ENCODE measurements around the gene TMPRSS12. TPM values are rescaled to one million over a fixed set of nuclear protein-coding genes. Genes with fewer than 3 reads are reported as not detected.
"Not testable (repeated sequence)": the region's sequence is repeated elsewhere in the genome, so short reads cannot be mapped to it uniquely, and the experiment has no call there.

Gene TMPRSS12
- total RNA-seq, 1 donor = not detected

GRCh38 chr12:50888666-50889065 is 45.9 kb downstream of the TMPRSS12 start:
- Histone ChIP-seq H3K36me3 (ENCODE audit: insufficient read depth, low read length) (no peaks in the 10 kb centered on the region), H3K4me3 (ENCODE audit: insufficient read depth, low read length) (no peak overlapping the region), H3K4me1 (ENCODE audit: insufficient read depth, low read length) (no peaks in the 10 kb centered on the region), H3K4me2 (ENCODE audit: insufficient read depth, low read length) (no peak overlapping the region), H3K27me3 (ENCODE audit: insufficient read depth, low read length) (no peaks in the 10 kb centered on the region), H4K20me1 (ENCODE audit: insufficient read depth, low read length) (no peaks in the 10 kb centered on the region), H3K79me2 (ENCODE audit: insufficient read depth, low read length) (no peaks in the 10 kb centered on the region), H3K9me3 (ENCODE audit: low read depth, low read length) (no peaks in the 10 kb centered on the region), H3K27ac (ENCODE audit: low read depth, low read length) (no peak overlapping the region), H2AFZ (ENCODE audit: low read length) (no peak overlapping the region)
- DNase-seq (ENCODE audit: insufficient read length, low spot score, missing footprints) = no peak
- no peak for TF ChIP-seq CTCF (IDR thresholded peaks at IDR 0.05; ENCODE audit: extremely low read depth, low read depth, low read length)

GRCh38 chr12:50894241-50894640 is 51.5 kb downstream of the TMPRSS12 start:
- no peak for TF ChIP-seq CTCF (IDR thresholded peaks at IDR 0.05; ENCODE audit: extremely low read depth, low read depth, low read length)
- Histone ChIP-seq H3K4me3 (ENCODE audit: insufficient read depth, low read length) (no peak overlapping the region), H2AFZ (ENCODE audit: low read length) (no peak overlapping the region), H3K4me2 (ENCODE audit: insufficient read depth, low read length) (no peak overlapping the region), H4K20me1 (ENCODE audit: insufficient read depth, low read length) (no peaks in the 10 kb centered on the region), H3K4me1 (ENCODE audit: insufficient read depth, low read length) (no peaks in the 10 kb centered on the region), H3K79me2 (ENCODE audit: insufficient read depth, low read length) (no peaks in the 10 kb centered on the region), H3K9me3 (ENCODE audit: low read depth, low read length) (no peaks in the 10 kb centered on the region), H3K36me3 (ENCODE audit: insufficient read depth, low read length) (no peaks in the 10 kb centered on the region), H3K27me3 (ENCODE audit: insufficient read depth, low read length) (no peaks in the 10 kb centered on the region), H3K27ac (ENCODE audit: low read depth, low read length) (no peak overlapping the region)
- no peak for DNase-seq (ENCODE audit: insufficient read length, low spot score, missing footprints)

GRCh38 chr12:50901685-50902113 is 59.0 kb downstream of the TMPRSS12 start:
- no peak for DNase-seq (ENCODE audit: insufficient read length, low spot score, missing footprints)
- no peak for TF ChIP-seq CTCF (IDR thresholded peaks at IDR 0.05; ENCODE audit: extremely low read depth, low read depth, low read length)
- Histone ChIP-seq H3K27me3 (ENCODE audit: insufficient read depth, low read length) (no peaks in the 10 kb centered on the region), H2AFZ (ENCODE audit: low read length) (no peak overlapping the region), H3K4me1 (ENCODE audit: insufficient read depth, low read length) (no peaks in the 10 kb centered on the region), H3K79me2 (ENCODE audit: insufficient read depth, low read length) (no peaks in the 10 kb centered on the region), H3K27ac (ENCODE audit: low read depth, low read length) (no peak overlapping the region), H3K4me3 (ENCODE audit: insufficient read depth, low read length) (no peak overlapping the region), H3K9me3 (ENCODE audit: low read depth, low read length) (no peaks in the 10 kb centered on the region), H3K4me2 (ENCODE audit: insufficient read depth, low read length) (no peak overlapping the region), H3K36me3 (ENCODE audit: insufficient read depth, low read length) (no peaks in the 10 kb centered on the region), H4K20me1 (ENCODE audit: insufficient read depth, low read length) (no peaks in the 10 kb centered on the region)

- not testable (repeated sequence) for H3K4me1 ChIP-seq (ENCODE audit: insufficient read depth, low read length); DNase-seq (ENCODE audit: insufficient read length, low spot score, missing footprints); H3K36me3 ChIP-seq (ENCODE audit: insufficient read depth, low read length); H3K4me2 ChIP-seq (ENCODE audit: insufficient read depth, low read length); H3K4me3 ChIP-seq (ENCODE audit: insufficient read depth, low read length); H3K27me3 ChIP-seq (ENCODE audit: insufficient read depth, low read length); H3K9me3 ChIP-seq (ENCODE audit: low read depth, low read length); H3K79me2 ChIP-seq (ENCODE audit: insufficient read depth, low read length); H3K27ac ChIP-seq (ENCODE audit: low read depth, low read length); H2AFZ ChIP-seq (ENCODE audit: low read length); H4K20me1 ChIP-seq (ENCODE audit: insufficient read depth, low read length)
These were observed 65.8 kb downstream of the TMPRSS12 start for GRCh38 chr12:50908479-50908878.

- H3K4me2 ChIP-seq (ENCODE audit: insufficient read depth, low read length); DNase-seq (ENCODE audit: insufficient read length, low spot score, missing footprints); H3K36me3 ChIP-seq (ENCODE audit: insufficient read depth, low read length); H3K79me2 ChIP-seq (ENCODE audit: insufficient read depth, low read length); H3K27ac ChIP-seq (ENCODE audit: low read depth, low read length); H3K27me3 ChIP-seq (ENCODE audit: insufficient read depth, low read length); H4K20me1 ChIP-seq (ENCODE audit: insufficient read depth, low read length); H3K4me1 ChIP-seq (ENCODE audit: insufficient read depth, low read length); H3K4me3 ChIP-seq (ENCODE audit: insufficient read depth, low read length); H2AFZ ChIP-seq (ENCODE audit: low read length): not testable (repeated sequence)
- H3K9me3 ChIP-seq (ENCODE audit: low read depth, low read length) = peaks cover 10% of the 10 kb centered on the region
These were observed 69.6 kb downstream of the TMPRSS12 start for GRCh38 chr12:50912361-50912760.

Data from osteoblast (primary cell).